Progenitor cell of endocrine pancreas (in vitro differentiated cells): Measurements from ENCODE around the gene ZBED1. TPM values are rescaled to one million over a fixed set of nuclear protein-coding genes. Genes with fewer than 3 reads are reported as not detected.

Source experiments
- DNase-seq: peaks from one replicate; pipeline ENCODE4 v3.0.0; 2021; ENCODE audit warnings: low spot score; ENCODE audit not compliant: unreplicated experiment
- H3K27ac Mint-ChIP-seq: 2 replicates; pipeline ENCODE4 v1.8.0; 2021; ENCODE audit warnings: mild to moderate bottlenecking, moderate library complexity, mixed read lengths
- H3K27me3 Mint-ChIP-seq: 2 replicates; pipeline ENCODE4 v1.8.0; 2021; ENCODE audit warnings: mixed read lengths
- H3K36me3 Mint-ChIP-seq: 2 replicates; pipeline ENCODE4 v1.8.0; 2022; ENCODE audit warnings: mixed read lengths; ENCODE audit not compliant: insufficient read depth
- H3K4me1 Mint-ChIP-seq: 2 replicates; pipeline ENCODE4 v1.8.0; 2021; ENCODE audit warnings: low read depth, mixed read lengths
- H3K4me3 Mint-ChIP-seq: 2 replicates; pipeline ENCODE4 v1.8.0; 2021; ENCODE audit warnings: low read depth, mild to moderate bottlenecking, moderate library complexity, mixed read lengths
- H3K9me3 Mint-ChIP-seq: 2 replicates; pipeline ENCODE4 v1.8.0; 2021; ENCODE audit warnings: low read depth, mixed read lengths
- total RNA-seq: library from RNA; stranded (reverse); gene quantifications from 2 replicates; pipeline ENCODE4 v1.2.1, GENCODE V29; 2021
- TF ChIP-seq, protein P1 (sequence below): fragments of 200-600 bp; sonication (generic); IDR thresholded peaks from one replicate; pipeline ENCODE4 v1.5.0; 2021; ENCODE audit warnings: antibody characterized with exemption, mild to moderate bottlenecking; ENCODE audit not compliant: unreplicated experiment

ZBED1 gene
- total RNA-seq, 1 donor from 2014 or later = 59.6 TPM

- no peaks in the 10 kb centered on the region for H3K27me3 Mint-ChIP-seq
- H3K4me1 Mint-ChIP-seq = no peaks in the 10 kb centered on the region
- no peak overlapping the region for H3K27ac Mint-ChIP-seq
- no peak overlapping the region for H3K4me3 Mint-ChIP-seq
- H3K36me3 Mint-ChIP-seq = peaks cover 34% of the 10 kb centered on the region
- TF ChIP-seq, protein P1, sequence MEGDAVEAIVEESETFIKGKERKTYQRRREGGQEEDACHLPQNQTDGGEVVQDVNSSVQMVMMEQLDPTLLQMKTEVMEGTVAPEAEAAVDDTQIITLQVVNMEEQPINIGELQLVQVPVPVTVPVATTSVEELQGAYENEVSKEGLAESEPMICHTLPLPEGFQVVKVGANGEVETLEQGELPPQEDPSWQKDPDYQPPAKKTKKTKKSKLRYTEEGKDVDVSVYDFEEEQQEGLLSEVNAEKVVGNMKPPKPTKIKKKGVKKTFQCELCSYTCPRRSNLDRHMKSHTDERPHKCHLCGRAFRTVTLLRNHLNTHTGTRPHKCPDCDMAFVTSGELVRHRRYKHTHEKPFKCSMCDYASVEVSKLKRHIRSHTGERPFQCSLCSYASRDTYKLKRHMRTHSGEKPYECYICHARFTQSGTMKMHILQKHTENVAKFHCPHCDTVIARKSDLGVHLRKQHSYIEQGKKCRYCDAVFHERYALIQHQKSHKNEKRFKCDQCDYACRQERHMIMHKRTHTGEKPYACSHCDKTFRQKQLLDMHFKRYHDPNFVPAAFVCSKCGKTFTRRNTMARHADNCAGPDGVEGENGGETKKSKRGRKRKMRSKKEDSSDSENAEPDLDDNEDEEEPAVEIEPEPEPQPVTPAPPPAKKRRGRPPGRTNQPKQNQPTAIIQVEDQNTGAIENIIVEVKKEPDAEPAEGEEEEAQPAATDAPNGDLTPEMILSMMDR = no peak
- DNase-seq = no peak
- peaks cover 15% of the 10 kb centered on the region for H3K9me3 Mint-ChIP-seq
These were observed 50.1 kb downstream of the ZBED1 start for GRCh38 chrX:2450681-2451080.

GRCh38 chrX:2449135-2449886 lies 51.5 kb downstream of the ZBED1 start:
- H3K36me3 Mint-ChIP-seq = peaks cover 35% of the 10 kb centered on the region

GRCh38 chrX:2447484-2447883 lies 53.3 kb downstream of the ZBED1 start:
- Mint-ChIP-seq H3K9me3 (peaks cover 10% of the 10 kb centered on the region), H3K4me3 (no peak overlapping the region), H3K4me1 (no peaks in the 10 kb centered on the region)

More at GRCh38 chrX:2449135-2449886, 51.5 kb downstream of the ZBED1 start:
- peak overlapping the region; percentile 52 for H3K27ac Mint-ChIP-seq
- H3K4me1 Mint-ChIP-seq = no peaks in the 10 kb centered on the region
- H3K4me3 Mint-ChIP-seq = no peak overlapping the region
- no peak for DNase-seq
- H3K27me3 Mint-ChIP-seq = no peaks in the 10 kb centered on the region
- TF ChIP-seq, protein P1 = no peak
- H3K9me3 Mint-ChIP-seq = peaks cover 15% of the 10 kb centered on the region

DNA sequence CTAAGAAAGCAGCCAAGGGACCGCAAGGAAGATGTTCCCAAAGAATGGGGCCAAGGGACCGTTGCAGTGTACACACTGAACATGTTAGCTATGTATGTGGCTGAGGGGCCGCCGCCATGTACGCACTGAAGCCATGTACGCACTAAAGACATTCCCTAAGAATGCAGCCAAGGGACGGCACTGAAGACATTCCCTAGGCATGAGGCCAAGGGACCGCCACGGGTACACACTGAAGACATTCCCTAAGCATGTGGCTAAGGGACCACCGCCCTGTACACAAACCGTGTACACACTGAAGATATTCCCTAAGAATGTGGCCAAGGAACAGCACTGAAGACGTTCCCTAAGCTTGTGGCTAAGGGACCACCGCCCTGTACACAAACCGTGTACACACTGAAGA lies 54.0 kb downstream of the ZBED1 start:
- Mint-ChIP-seq H3K27ac (no peak overlapping the region), H3K4me1 (no peaks in the 10 kb centered on the region), H3K36me3 (peaks cover 26% of the 10 kb centered on the region), H3K27me3 (no peaks in the 10 kb centered on the region), H3K9me3 (peaks cover 9% of the 10 kb centered on the region), H3K4me3 (no peak overlapping the region)
- TF ChIP-seq, protein P1 = no peak
- no peak for DNase-seq

More at GRCh38 chrX:2447484-2447883, 53.3 kb downstream of the ZBED1 start:
- Mint-ChIP-seq H3K27ac (no peak overlapping the region), H3K27me3 (no peaks in the 10 kb centered on the region), H3K36me3 (peaks cover 33% of the 10 kb centered on the region)
- DNase-seq = no peak
- TF ChIP-seq, protein P1 = no peak

DNA sequence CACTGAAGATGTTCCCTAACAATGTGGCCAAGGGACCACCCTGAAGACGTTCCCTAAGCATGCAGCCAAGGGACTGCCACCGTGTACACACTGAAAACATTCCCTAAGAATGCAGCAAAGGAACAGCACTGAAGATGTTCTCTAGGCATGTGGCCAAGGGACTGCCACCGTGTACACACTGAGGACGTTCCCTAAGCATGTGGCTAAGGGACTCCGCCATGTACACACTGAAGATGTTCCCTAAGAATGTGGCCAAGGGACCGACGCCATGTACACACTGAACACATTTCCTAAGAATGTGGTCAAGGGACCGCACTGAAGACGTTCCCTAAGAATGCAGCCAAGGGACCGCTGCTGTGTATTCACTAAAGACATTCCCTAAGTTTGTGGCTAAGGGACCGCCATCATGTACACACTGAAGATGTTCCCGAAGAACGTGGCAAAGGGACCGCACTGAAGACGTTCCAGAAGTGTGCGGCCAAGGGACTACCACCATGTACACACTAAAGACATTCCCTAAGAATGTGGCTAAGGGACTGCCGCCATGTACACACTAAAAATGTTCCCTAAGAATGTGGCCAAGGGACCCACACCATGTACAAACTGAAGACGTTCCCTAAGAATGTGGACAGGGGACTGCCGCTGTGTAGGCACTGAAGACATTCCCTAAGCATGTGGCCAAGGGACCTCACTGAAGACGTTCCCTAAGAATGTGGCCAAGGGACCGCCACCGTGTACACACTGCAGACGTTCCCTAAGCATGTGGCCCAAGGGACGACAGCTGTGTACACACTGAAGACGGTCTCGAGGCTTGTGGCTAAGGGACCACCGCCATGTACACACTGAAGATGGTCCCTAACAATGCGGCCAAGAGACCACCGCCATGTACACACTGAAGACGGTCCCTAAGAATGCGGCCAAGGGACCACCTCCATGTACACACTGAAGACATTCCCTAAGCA lies 54.8 kb downstream of the ZBED1 start:
- no peak for DNase-seq
- H3K4me1 Mint-ChIP-seq = no peaks in the 10 kb centered on the region
- peaks cover 14% of the 10 kb centered on the region for H3K9me3 Mint-ChIP-seq
- no peaks in the 10 kb centered on the region for H3K27me3 Mint-ChIP-seq
- no peak overlapping the region for H3K4me3 Mint-ChIP-seq
- H3K36me3 Mint-ChIP-seq = peaks cover 30% of the 10 kb centered on the region
- TF ChIP-seq, protein P1 = no peak
- no peak overlapping the region for H3K27ac Mint-ChIP-seq
